SU-DHL-6 (cell line): Measurements from ENCODE around the gene NEK11.

Source experiments
- H2AFZ ChIP-seq: fragments of 200-600 bp; sonication (generic); 2 replicates; pipeline ENCODE4 v1.6.1; 2014; ENCODE audit warnings: low read depth, mild to moderate bottlenecking, moderate library complexity, mixed read lengths, antibody characterized with exemption, low read length; ENCODE audit not compliant: severe bottlenecking
- H3F3A ChIP-seq: fragments of 200-600 bp; shearing (Covaris generic); 2 replicates; pipeline ENCODE4 v1.6.0; 2016; ENCODE audit warnings: antibody characterized with exemption, mild to moderate bottlenecking; ENCODE audit not compliant: insufficient read depth
- H3K27ac ChIP-seq: fragments of 200-600 bp; sonication (generic); 2 replicates; pipeline ENCODE4 v1.5.1; 2016; ENCODE audit warnings: low read depth, mild to moderate bottlenecking, low read length, moderate library complexity, mixed read lengths
- H3K27me3 ChIP-seq: fragments of 200-600 bp; sonication (generic), shearing (Covaris generic); 2 replicates; pipeline ENCODE4 v1.6.0; 2014; ENCODE audit warnings: mild to moderate bottlenecking, low read length
- H3K36me3 ChIP-seq: fragments of 200-600 bp; sonication (generic); 2 replicates; pipeline ENCODE4 v1.6.1; 2014; ENCODE audit warnings: mild to moderate bottlenecking, low read length, mixed read lengths
- H3K4me2 ChIP-seq: fragments of 300-600, 200-600 bp; shearing (Covaris generic), sonication (generic); 2 replicates; pipeline ENCODE4 v1.6.0; 2014; ENCODE audit warnings: low read length, low read depth, mild to moderate bottlenecking; ENCODE audit not compliant: poor library complexity, severe bottlenecking
- H3K4me3 ChIP-seq: fragments of 200-600 bp; sonication (generic); 2 replicates; pipeline ENCODE4 v1.5.1; 2014; ENCODE audit warnings: antibody characterized with exemption, low read length, mild to moderate bottlenecking, mixed read lengths; ENCODE audit not compliant: insufficient read depth, poor library complexity, severe bottlenecking
- H3K79me2 ChIP-seq: fragments of 200-600 bp; sonication (generic); 2 replicates; pipeline ENCODE4 v1.6.1; 2014; ENCODE audit warnings: mild to moderate bottlenecking, low read length, moderate library complexity; ENCODE audit not compliant: insufficient read depth
- H3K9ac ChIP-seq: fragments of 200-600 bp; sonication (generic); 2 replicates; pipeline ENCODE4 v1.7.0; 2014; ENCODE audit warnings: mild to moderate bottlenecking, low read length
- H3K9me2 ChIP-seq: fragments of 200-600 bp; sonication (generic); replicated peaks from 2 replicates; pipeline ENCODE4 v1.6.1; 2014; ENCODE audit warnings: low read length; ENCODE audit not compliant: insufficient read depth
- H3K9me3 ChIP-seq: fragments of 200-600 bp; sonication (generic); 2 replicates; pipeline ENCODE4 v1.6.1; 2014; ENCODE audit warnings: low read length, mixed read lengths; ENCODE audit not compliant: insufficient read depth
- H4K20me1 ChIP-seq: fragments of 200-600 bp; sonication (generic); 2 replicates; pipeline ENCODE4 v1.6.1; 2014; ENCODE audit warnings: low read depth, mild to moderate bottlenecking, antibody characterized with exemption, low read length, moderate library complexity, mixed read lengths
- EZH2phosphoT487 ChIP-seq: fragments of 200-600 bp; sonication (generic), shearing (Covaris generic); conservative IDR thresholded peaks from 2 replicates; pipeline ENCODE4 v1.6.1; 2018; ENCODE audit warnings: mild to moderate bottlenecking, antibody characterized with exemption, low read length, moderate library complexity, mixed read lengths
- TF ChIP-seq, protein P1 (sequence below): fragments of 200-600 bp; sonication (generic); IDR thresholded peaks from one replicate; pipeline ENCODE4 v1.5.1; 2017; ENCODE audit warnings: antibody characterized with exemption, mild to moderate bottlenecking, low read length, moderate library complexity; ENCODE audit not compliant: insufficient read depth, poor library complexity, severe bottlenecking

Gene NEK11, protein sequence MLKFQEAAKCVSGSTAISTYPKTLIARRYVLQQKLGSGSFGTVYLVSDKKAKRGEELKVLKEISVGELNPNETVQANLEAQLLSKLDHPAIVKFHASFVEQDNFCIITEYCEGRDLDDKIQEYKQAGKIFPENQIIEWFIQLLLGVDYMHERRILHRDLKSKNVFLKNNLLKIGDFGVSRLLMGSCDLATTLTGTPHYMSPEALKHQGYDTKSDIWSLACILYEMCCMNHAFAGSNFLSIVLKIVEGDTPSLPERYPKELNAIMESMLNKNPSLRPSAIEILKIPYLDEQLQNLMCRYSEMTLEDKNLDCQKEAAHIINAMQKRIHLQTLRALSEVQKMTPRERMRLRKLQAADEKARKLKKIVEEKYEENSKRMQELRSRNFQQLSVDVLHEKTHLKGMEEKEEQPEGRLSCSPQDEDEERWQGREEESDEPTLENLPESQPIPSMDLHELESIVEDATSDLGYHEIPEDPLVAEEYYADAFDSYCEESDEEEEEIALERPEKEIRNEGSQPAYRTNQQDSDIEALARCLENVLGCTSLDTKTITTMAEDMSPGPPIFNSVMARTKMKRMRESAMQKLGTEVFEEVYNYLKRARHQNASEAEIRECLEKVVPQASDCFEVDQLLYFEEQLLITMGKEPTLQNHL

DNA sequence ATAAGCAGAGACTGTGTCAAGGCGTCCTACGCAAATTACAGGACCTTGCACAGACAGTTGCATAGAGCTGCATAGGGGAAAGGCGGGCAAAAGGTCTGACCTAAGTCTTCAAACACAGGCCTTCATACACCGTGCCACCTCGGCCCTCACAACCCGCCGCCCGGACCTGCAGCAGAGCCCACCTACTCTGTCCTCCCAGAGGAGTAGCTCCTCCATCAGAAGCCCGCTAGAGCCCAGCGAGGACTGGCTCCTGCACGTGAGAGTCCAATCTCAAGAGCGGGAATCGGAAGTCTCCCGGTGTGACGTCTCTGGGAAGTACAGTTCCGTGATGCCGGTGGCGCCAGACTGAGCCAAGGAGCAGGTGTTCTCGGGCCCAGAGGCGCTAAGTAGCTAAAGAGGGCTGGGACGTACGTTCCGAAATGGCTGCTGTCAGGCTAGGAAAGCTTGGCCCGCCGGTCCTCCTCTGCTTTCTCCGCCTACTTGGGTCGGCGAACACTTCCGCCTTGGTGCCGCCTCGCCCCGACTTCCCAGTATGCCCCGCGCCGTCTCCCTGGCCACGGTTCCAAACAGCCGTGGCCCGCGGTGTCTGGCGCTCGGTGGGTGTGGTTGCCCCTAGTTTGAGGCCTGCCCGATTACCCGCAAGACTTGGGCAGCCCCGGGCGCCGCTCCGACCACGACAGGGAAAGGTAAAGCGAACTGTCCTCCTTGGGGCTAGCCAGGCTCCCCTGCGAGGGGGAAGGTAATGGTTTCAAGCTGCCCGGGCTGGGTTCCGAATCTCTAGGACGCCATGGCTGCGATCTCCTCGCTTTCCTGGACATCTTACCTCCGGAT, at the start of gene NEK11, which contains the start of gene ASTE1:
Gene NEK11, plus strand, starts transcription at position 557 of the 831 bp plus-strand sequence. CDS start 2,832 bp downstream, outside the sequence.
Gene ASTE1, minus strand, starts transcription at position 505 of the 831 bp plus-strand sequence. CDS start 1,519 bp downstream, outside the sequence.
- H3F3A ChIP-seq, result no peaks in the 10 kb centered on the region
- H3K36me3 ChIP-seq, result peaks cover 5% of the 10 kb centered on the region; the same call in 1 of the 2 replicates
- H2AFZ ChIP-seq, result peak within 1 kb of the TSS; percentile 99
- H3K79me2 ChIP-seq, result peaks cover 31% of the 10 kb centered on the region
- no peaks in the 10 kb centered on the region for H4K20me1 ChIP-seq
- no peaks in the 10 kb centered on the region for H3K27me3 ChIP-seq
- peak within 1 kb of the TSS; percentile 75 for H3K27ac ChIP-seq
- peak within 1 kb of the TSS; percentile 95 for H3K4me3 ChIP-seq
- peak within 1 kb of the TSS; percentile 99 for H3K4me2 ChIP-seq
- H3K9me2 ChIP-seq, result no peaks in the 10 kb centered on the region
- peak within 1 kb of the TSS; percentile 94 for H3K9ac ChIP-seq
- H3K9me3 ChIP-seq, result no peaks in the 10 kb centered on the region
- TF ChIP-seq, protein P1, sequence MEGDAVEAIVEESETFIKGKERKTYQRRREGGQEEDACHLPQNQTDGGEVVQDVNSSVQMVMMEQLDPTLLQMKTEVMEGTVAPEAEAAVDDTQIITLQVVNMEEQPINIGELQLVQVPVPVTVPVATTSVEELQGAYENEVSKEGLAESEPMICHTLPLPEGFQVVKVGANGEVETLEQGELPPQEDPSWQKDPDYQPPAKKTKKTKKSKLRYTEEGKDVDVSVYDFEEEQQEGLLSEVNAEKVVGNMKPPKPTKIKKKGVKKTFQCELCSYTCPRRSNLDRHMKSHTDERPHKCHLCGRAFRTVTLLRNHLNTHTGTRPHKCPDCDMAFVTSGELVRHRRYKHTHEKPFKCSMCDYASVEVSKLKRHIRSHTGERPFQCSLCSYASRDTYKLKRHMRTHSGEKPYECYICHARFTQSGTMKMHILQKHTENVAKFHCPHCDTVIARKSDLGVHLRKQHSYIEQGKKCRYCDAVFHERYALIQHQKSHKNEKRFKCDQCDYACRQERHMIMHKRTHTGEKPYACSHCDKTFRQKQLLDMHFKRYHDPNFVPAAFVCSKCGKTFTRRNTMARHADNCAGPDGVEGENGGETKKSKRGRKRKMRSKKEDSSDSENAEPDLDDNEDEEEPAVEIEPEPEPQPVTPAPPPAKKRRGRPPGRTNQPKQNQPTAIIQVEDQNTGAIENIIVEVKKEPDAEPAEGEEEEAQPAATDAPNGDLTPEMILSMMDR, result no peak
- TF ChIP-seq EZH2phosphoT487, result no peak

DNA sequence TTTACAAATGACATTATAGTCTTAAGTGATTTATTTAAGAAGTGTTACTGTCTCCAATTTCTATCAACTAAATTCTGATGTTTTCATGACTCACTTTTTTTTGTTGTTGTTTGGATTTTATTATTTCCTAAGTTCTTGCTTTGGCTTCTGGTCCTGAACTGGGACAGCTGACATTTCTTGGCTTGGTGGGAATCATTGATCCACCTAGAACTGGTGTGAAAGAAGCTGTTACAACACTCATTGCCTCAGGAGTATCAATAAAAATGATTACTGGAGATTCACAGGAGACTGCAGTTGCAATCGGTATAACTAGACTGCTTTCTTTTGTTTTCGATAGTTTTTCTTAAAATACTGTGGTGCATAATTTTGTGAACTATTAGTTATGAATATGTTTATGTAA, 47.6 kb upstream of the NEK11 start:
- Histone ChIP-seq H2AFZ (no peak overlapping the region), H3K9me3 (no peaks in the 10 kb centered on the region), H3K9me2 (no peaks in the 10 kb centered on the region), H3K4me3 (no peak overlapping the region), H3K9ac (no peak overlapping the region), H3K36me3 (peaks cover 2% of the 10 kb centered on the region; the same call in 1 of the 2 replicates), H3K27me3 (no peaks in the 10 kb centered on the region), H3K79me2 (no peaks in the 10 kb centered on the region), H4K20me1 (no peaks in the 10 kb centered on the region), H3K4me2 (no peak overlapping the region), H3F3A (no peaks in the 10 kb centered on the region), H3K27ac (no peak overlapping the region)
- TF ChIP-seq, protein P1, result no peak
- no peak for TF ChIP-seq EZH2phosphoT487

DNA sequence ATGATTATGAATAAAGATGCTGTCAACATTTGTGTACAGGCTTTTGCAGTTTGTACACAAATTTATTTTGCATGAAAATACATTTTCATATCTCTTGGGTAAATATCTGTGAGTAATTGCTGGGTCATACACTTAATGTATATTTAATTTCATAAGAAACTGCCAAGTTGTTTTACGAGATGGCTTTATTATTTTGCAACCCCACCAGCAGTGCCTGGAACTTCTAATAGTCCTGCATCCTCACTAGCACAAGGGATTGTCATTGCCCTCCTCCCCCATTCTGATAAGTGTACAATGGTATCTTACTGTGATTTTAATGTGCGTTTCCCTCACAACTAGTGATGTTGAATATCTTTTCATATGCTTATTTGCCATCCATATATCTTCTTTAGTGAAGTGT, 45.2 kb upstream of the NEK11 start:
- Histone ChIP-seq H3K4me3 (no peak overlapping the region), H3K27ac (no peak overlapping the region), H2AFZ (no peak overlapping the region), H4K20me1 (no peaks in the 10 kb centered on the region), H3K27me3 (no peaks in the 10 kb centered on the region), H3K9ac (no peak overlapping the region), H3K4me2 (no peak overlapping the region), H3F3A (no peaks in the 10 kb centered on the region), H3K36me3 (peaks cover 2% of the 10 kb centered on the region; the same call in 1 of the 2 replicates), H3K9me2 (no peaks in the 10 kb centered on the region), H3K79me2 (no peaks in the 10 kb centered on the region), H3K9me3 (no peaks in the 10 kb centered on the region)
- TF ChIP-seq EZH2phosphoT487, result no peak
- TF ChIP-seq, protein P1, result no peak
